Sigmoid colon (tissue), 4 donors: ENCODE results near the gene PJVK.

Experiments used
- POLR2A ChIP-seq, 2 donors: fragments of 450-650 bp; IDR thresholded peaks; one replicate each; pipeline ENCODE4 v1.6.1; 2016; ENCODE audit warnings: antibody characterized with exemption in 2 of 2, mild to moderate bottlenecking in 2 of 2, moderate library complexity in 2 of 2
- POLR2AphosphoS5 ChIP-seq, 4 donors: sonication (generic); formaldehyde crosslinking; IDR thresholded peaks; one replicate each; pipeline ENCODE4 v1.6.1; 2017; ENCODE audit warnings: antibody characterized with exemption in 4 of 4
- TF ChIP-seq, protein P1 (sequence below), 4 experiments: fragments of 450-650 bp in 3 of 4; fragments of 200-600 bp in 1 of 4; IDR thresholded peaks; one replicate each; pipeline ENCODE4 v1.5.1; 2016 to 2019; ENCODE audit warnings: antibody characterized with exemption in 4 of 4, mild to moderate bottlenecking in 3 of 4, moderate library complexity in 2 of 4

DNA sequence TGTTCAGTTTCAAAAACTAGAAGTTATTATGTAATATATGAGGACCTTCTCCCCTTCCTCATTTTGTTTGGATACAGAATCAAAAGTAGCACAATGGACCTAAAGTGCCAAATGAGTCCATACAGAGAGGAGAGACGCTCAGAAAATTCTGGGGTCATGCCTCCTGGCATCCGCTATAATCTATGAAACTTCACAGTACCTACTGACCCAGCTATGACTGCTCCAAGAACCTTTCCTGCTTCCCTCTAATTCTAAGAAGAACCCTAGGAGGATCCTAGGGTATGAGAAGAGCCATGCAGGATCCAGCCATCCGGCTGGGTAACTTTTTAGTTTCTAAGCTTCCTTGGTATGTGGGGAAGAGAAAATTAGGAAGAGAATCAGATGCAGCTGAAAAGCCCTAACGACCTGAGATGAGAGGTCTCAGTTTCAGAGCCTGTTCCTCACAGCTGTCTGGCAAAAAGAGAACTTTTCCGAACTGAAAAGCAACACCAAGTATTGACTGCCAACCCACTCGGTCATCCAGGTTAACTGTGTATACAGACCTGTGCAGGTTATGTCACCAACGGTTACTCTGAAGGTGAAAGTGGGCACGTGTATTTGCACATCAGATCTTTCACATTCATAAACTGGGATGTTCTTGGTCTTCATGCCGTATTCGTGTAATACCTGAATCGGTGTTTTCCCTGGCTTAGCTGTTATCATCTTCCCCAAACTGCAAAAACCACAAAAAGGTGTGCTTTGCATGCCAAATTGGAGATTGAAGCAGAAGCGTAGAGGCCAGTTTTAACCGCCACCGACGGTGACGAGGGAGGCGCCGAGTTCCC, 1.3 kb upstream of the PJVK start:
- no peak for TF ChIP-seq POLR2AphosphoS5 (IDR thresholded peaks at IDR 0.05)
- TF ChIP-seq POLR2A (IDR thresholded peaks at IDR 0.05) = no peak
- TF ChIP-seq, protein P1, sequence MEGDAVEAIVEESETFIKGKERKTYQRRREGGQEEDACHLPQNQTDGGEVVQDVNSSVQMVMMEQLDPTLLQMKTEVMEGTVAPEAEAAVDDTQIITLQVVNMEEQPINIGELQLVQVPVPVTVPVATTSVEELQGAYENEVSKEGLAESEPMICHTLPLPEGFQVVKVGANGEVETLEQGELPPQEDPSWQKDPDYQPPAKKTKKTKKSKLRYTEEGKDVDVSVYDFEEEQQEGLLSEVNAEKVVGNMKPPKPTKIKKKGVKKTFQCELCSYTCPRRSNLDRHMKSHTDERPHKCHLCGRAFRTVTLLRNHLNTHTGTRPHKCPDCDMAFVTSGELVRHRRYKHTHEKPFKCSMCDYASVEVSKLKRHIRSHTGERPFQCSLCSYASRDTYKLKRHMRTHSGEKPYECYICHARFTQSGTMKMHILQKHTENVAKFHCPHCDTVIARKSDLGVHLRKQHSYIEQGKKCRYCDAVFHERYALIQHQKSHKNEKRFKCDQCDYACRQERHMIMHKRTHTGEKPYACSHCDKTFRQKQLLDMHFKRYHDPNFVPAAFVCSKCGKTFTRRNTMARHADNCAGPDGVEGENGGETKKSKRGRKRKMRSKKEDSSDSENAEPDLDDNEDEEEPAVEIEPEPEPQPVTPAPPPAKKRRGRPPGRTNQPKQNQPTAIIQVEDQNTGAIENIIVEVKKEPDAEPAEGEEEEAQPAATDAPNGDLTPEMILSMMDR (IDR thresholded peaks at IDR 0.05) = no peak
